ENCODE measurements around the gene FZD8. TPM values are rescaled to one million over a fixed set of nuclear protein-coding genes. Genes with fewer than 3 reads are reported as not detected.

The FZD8 gene
- total and polyA plus RNA-seq, 2 donors (not counting 1 experiment from before 2014, with no cell fraction given), result 0.76 to 1.7 TPM

GRCh38 chr10:35592441-35592840 lies 49.7 kb downstream of the FZD8 start:
- intact Hi-C loops (cut with micrococcal nuclease), result no loop called here
- H3K4me3 Mint-ChIP-seq, result no peak overlapping the region
- Histone ChIP-seq H3K9ac (ENCODE audit: low read length) (no peak overlapping the region), H3K36me3 (replicated peaks in 1 of 2; ENCODE audit: control extremely low read depth in 1 of 2, control insufficient read depth in 1 of 2, extremely low read depth in 1 of 2, insufficient read depth in 2 of 2, low read length in 1 of 2) (no peaks in the 10 kb centered on the region), H3K79me2 (ENCODE audit: control insufficient read depth, insufficient read depth, low read length) (no peaks in the 10 kb centered on the region), H3K4me1 (ENCODE audit: control insufficient read depth in 2 of 2, insufficient read depth in 2 of 2, low read length in 2 of 2) (no peaks in the 10 kb centered on the region), H3K27ac (ENCODE audit: low read length in 2 of 2) (no peak overlapping the region), H3K4me2 (replicated peaks; ENCODE audit: low read depth, low read length, poor library complexity, severe bottlenecking) (no peak overlapping the region), H3K9me3 (ENCODE audit: control extremely low read depth in 1 of 3, control insufficient read depth in 2 of 3, insufficient read depth in 1 of 3, low read length in 2 of 3) (peaks cover 4 to 20% (median 7%) of the 10 kb centered on the region in 3 donors), H3K4me3 (ENCODE audit: control extremely low read depth in 1 of 5, extremely low read depth in 1 of 5, insufficient read depth in 1 of 5, low read depth in 2 of 5, low read length in 4 of 5) (no peak overlapping the region), H4K20me1 (ENCODE audit: control insufficient read depth, insufficient read depth, low read length, poor library complexity, severe bottlenecking) (no peaks in the 10 kb centered on the region), H2AFZ (ENCODE audit: insufficient read depth, low read depth, low read length, poor library complexity, severe bottlenecking) (no peak overlapping the region), H3K27me3 (replicated peaks in 1 of 4; ENCODE audit: control extremely low read depth in 1 of 4, control insufficient read depth in 3 of 4, insufficient read depth in 4 of 4, low read length in 3 of 4) (peaks cover 0 to 4% (median 1%) of the 10 kb centered on the region in 4 experiments)
- WGBS (ENCODE audit: insufficient coverage), result no CpG with 5 or more reads among the region's 4 CpGs
- peaks cover 5% of the 10 kb centered on the region for H3K9me3 Mint-ChIP-seq (ENCODE audit: insufficient read depth)
- DNase-seq, result no peak
- H3K4me1 Mint-ChIP-seq, result no peaks in the 10 kb centered on the region
- H3K27me3 Mint-ChIP-seq, result peaks cover 14% of the 10 kb centered on the region
- H3K27ac Mint-ChIP-seq, result no peak overlapping the region
- no peak for ATAC-seq (ENCODE audit: low read depth)
- CTCF ChIA-PET, result interaction anchor here (0.6 kb wide), 1 partner anchor 260 kb away, joined by 4 read pairs; no protein-coding TSS in a partner anchor
- no peak for TF ChIP-seq EZH2 (IDR thresholded peaks at IDR 0.05; ENCODE audit: borderline replicate concordance, insufficient read depth, low read depth, low read length, poor library complexity, severe bottlenecking)
- TF ChIP-seq, protein P1, sequence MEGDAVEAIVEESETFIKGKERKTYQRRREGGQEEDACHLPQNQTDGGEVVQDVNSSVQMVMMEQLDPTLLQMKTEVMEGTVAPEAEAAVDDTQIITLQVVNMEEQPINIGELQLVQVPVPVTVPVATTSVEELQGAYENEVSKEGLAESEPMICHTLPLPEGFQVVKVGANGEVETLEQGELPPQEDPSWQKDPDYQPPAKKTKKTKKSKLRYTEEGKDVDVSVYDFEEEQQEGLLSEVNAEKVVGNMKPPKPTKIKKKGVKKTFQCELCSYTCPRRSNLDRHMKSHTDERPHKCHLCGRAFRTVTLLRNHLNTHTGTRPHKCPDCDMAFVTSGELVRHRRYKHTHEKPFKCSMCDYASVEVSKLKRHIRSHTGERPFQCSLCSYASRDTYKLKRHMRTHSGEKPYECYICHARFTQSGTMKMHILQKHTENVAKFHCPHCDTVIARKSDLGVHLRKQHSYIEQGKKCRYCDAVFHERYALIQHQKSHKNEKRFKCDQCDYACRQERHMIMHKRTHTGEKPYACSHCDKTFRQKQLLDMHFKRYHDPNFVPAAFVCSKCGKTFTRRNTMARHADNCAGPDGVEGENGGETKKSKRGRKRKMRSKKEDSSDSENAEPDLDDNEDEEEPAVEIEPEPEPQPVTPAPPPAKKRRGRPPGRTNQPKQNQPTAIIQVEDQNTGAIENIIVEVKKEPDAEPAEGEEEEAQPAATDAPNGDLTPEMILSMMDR (IDR thresholded peaks at IDR 0.05), result no peak
- POLR2A ChIA-PET, result no interaction called here

- no peak overlapping the region for H3K27ac ChIP-seq (ENCODE audit: low read length in 2 of 2)
- H3K4me1 ChIP-seq (ENCODE audit: control insufficient read depth in 2 of 2, insufficient read depth in 2 of 2, low read length in 2 of 2), result no peaks in the 10 kb centered on the region
- no peak overlapping the region for H3K4me3 Mint-ChIP-seq
- no peaks in the 10 kb centered on the region for H3K79me2 ChIP-seq (ENCODE audit: control insufficient read depth, insufficient read depth, low read length)
- peaks cover 5% of the 10 kb centered on the region for H3K9me3 Mint-ChIP-seq (ENCODE audit: insufficient read depth)
- H3K27me3 ChIP-seq (replicated peaks in 1 of 4; ENCODE audit: control extremely low read depth in 1 of 4, control insufficient read depth in 3 of 4, insufficient read depth in 4 of 4, low read length in 3 of 4), result peaks cover 0 to 4% (median 1%) of the 10 kb centered on the region in 4 experiments
- intact Hi-C loops (cut with micrococcal nuclease), result no loop called here
- CTCF ChIA-PET, result interaction anchor here (0.6 to 1.4 kb wide), 2 partner anchors 26 kb away, joined by 3 to 4 read pairs; no protein-coding TSS in a partner anchor
- no peak overlapping the region for H3K4me3 ChIP-seq (ENCODE audit: control extremely low read depth in 1 of 5, extremely low read depth in 1 of 5, insufficient read depth in 1 of 5, low read depth in 2 of 5, low read length in 4 of 5)
- no peak overlapping the region for H2AFZ ChIP-seq (ENCODE audit: insufficient read depth, low read depth, low read length, poor library complexity, severe bottlenecking)
- no peak overlapping the region for H3K4me2 ChIP-seq (replicated peaks; ENCODE audit: low read depth, low read length, poor library complexity, severe bottlenecking)
- H3K9ac ChIP-seq (ENCODE audit: low read length), result no peak overlapping the region
- H4K20me1 ChIP-seq (ENCODE audit: control insufficient read depth, insufficient read depth, low read length, poor library complexity, severe bottlenecking), result no peaks in the 10 kb centered on the region
- DNase-seq (no peak), ATAC-seq (ENCODE audit: low read depth) (no peak)
- peaks cover 4 to 7% (median 7%) of the 10 kb centered on the region in 3 donors for H3K9me3 ChIP-seq (ENCODE audit: control extremely low read depth in 1 of 3, control insufficient read depth in 2 of 3, insufficient read depth in 1 of 3, low read length in 2 of 3)
- H3K36me3 ChIP-seq (replicated peaks in 1 of 2; ENCODE audit: control extremely low read depth in 1 of 2, control insufficient read depth in 1 of 2, extremely low read depth in 1 of 2, insufficient read depth in 2 of 2, low read length in 1 of 2), result no peaks in the 10 kb centered on the region
- no peak for TF ChIP-seq EZH2 (IDR thresholded peaks at IDR 0.05; ENCODE audit: borderline replicate concordance, insufficient read depth, low read depth, low read length, poor library complexity, severe bottlenecking)
- TF ChIP-seq, protein P1 (IDR thresholded peaks at IDR 0.05), result no peak
- H3K27ac Mint-ChIP-seq, result no peak overlapping the region
- POLR2A ChIA-PET, result no interaction called here
- peaks cover 19% of the 10 kb centered on the region for H3K27me3 Mint-ChIP-seq
- H3K4me1 Mint-ChIP-seq, result no peaks in the 10 kb centered on the region
Measured at GRCh38 chr10:35588836-35589235, 53.3 kb downstream of the FZD8 start.

Other genes starting within 250 kb of the FZD8 start
- not detected in 2 replicates for gene GJD4, start 37.0 kb downstream of the FZD8 start, total RNA-seq
- gene GJD4, start 37.0 kb downstream of the FZD8 start, polyA plus RNA-seq, result not detected in 2 replicates

Measured in B cell (primary cell).